Activated B cell treated with CpG ODN at 0.5 μM for 24 hours (primary cell): ENCODE data around the gene FBXO10. TPM values are rescaled to one million over a fixed set of nuclear protein-coding genes. Genes with fewer than 3 reads are reported as not detected.

Experiments used
- ATAC-seq: fragments of 200-7000 bp; cut with Tn5 transposase; one replicate; pipeline ENCODE4 v1.10.0; 2021; ENCODE audit warnings: low read depth, mild to moderate bottlenecking, moderate library complexity
- CTCF ChIA-PET: fragments of 350-600 bp; sonication (Branson Sonifier 250); formaldehyde crosslinking; loops from one replicate; lab custom pipeline; 2021; ENCODE audit warnings: antibody characterized with exemption; lab: Charles Lee
- POLR2A ChIA-PET: fragments of 350-600 bp; sonication (Branson Sonifier 250); formaldehyde crosslinking; loops from one replicate; lab custom pipeline; 2021; ENCODE audit warnings: antibody characterized with exemption; lab: Charles Lee
- DNase-seq: peaks from one replicate; pipeline ENCODE4 v3.0.0; 2022
- H3K27ac Mint-ChIP-seq: one replicate; pipeline ENCODE4 v1.8.0; 2020; ENCODE audit warnings: mixed read lengths
- H3K27me3 Mint-ChIP-seq: one replicate; pipeline ENCODE4 v1.8.0; 2021; ENCODE audit warnings: mixed read lengths
- H3K36me3 Mint-ChIP-seq: one replicate; pipeline ENCODE4 v1.8.0; 2021; ENCODE audit warnings: low read depth, mixed read lengths
- H3K4me1 Mint-ChIP-seq: one replicate; pipeline ENCODE4 v1.8.0; 2021; ENCODE audit warnings: mixed read lengths
- H3K4me3 Mint-ChIP-seq: one replicate; pipeline ENCODE4 v1.8.0; 2020; ENCODE audit warnings: mild to moderate bottlenecking, mixed read lengths
- H3K9me3 Mint-ChIP-seq: one replicate; pipeline ENCODE4 v1.8.0; 2020; ENCODE audit warnings: mixed read lengths
- CTCF ChIP-seq: fragments of 200-600 bp; IDR thresholded peaks from one replicate; pipeline ENCODE4 v1.8.0; 2022; ENCODE audit warnings: antibody characterized with exemption, mild to moderate bottlenecking
- intact Hi-C: fragments of 100-400 bp; cut with micrococcal nuclease; formaldehyde crosslinking; loops from one replicate; pipeline ENCODE4 v1.15.1; 2024
- total RNA-seq: library from RNA; stranded (reverse); gene quantifications from 2 replicates; pipeline ENCODE4 v1.2.3, GENCODE V29; 2022

The FBXO10 gene
- total RNA-seq, 1 donor from 2014 or later: 39.4 TPM

- CTCF ChIA-PET: no interaction called here
- Mint-ChIP-seq H3K4me1 (peaks cover 47% of the 10 kb centered on the region), H3K4me3 (no peak overlapping the region), H3K27ac (no peak overlapping the region), H3K27me3 (no peaks in the 10 kb centered on the region), H3K9me3 (peaks cover 10% of the 10 kb centered on the region), H3K36me3 (peaks cover 32% of the 10 kb centered on the region)
- ATAC-seq (no peak), DNase-seq (no peak)
- intact Hi-C loops: no loop called here
- TF ChIP-seq CTCF: no peak
- POLR2A ChIA-PET: interaction anchor here (1.2 kb wide), 1 partner anchor 9 kb away, joined by 4 read pairs; no protein-coding TSS in a partner anchor
Measured at GRCh38 chr9:37559125-37559524, 17.1 kb downstream of the FBXO10 start.

- no peak overlapping the region for H3K27ac Mint-ChIP-seq
- peaks cover 24% of the 10 kb centered on the region for H3K4me1 Mint-ChIP-seq
- no peak for TF ChIP-seq CTCF
- ATAC-seq (no peak), DNase-seq (no peak)
- H3K36me3 Mint-ChIP-seq: peaks cover 21% of the 10 kb centered on the region
- POLR2A ChIA-PET: no interaction called here
- H3K27me3 Mint-ChIP-seq: no peaks in the 10 kb centered on the region
- no peak overlapping the region for H3K4me3 Mint-ChIP-seq
- intact Hi-C loops: no loop called here
- no peaks in the 10 kb centered on the region for H3K9me3 Mint-ChIP-seq
- CTCF ChIA-PET: no interaction called here
Measured at GRCh38 chr9:37555786-37556185, 20.4 kb downstream of the FBXO10 start.

GRCh38 chr9:37554318-37554717 lies 21.9 kb downstream of the FBXO10 start:
- no peak for TF ChIP-seq CTCF
- ChIA-PET CTCF (no interaction called here), POLR2A (no interaction called here)
- no peak overlapping the region for H3K4me3 Mint-ChIP-seq
- DNase-seq (no peak), ATAC-seq (no peak)
- H3K9me3 Mint-ChIP-seq: no peaks in the 10 kb centered on the region
- H3K36me3 Mint-ChIP-seq: peaks cover 17% of the 10 kb centered on the region
- no peaks in the 10 kb centered on the region for H3K27me3 Mint-ChIP-seq
- intact Hi-C loops: no loop called here
- H3K4me1 Mint-ChIP-seq: peaks cover 17% of the 10 kb centered on the region
- no peak overlapping the region for H3K27ac Mint-ChIP-seq

- CTCF ChIA-PET: no interaction called here
Measured at GRCh38 chr9:37551888-37552287, 24.3 kb downstream of the FBXO10 start.

GRCh38 chr9:37551468-37551867 lies 24.7 kb downstream of the FBXO10 start:
- ChIA-PET CTCF (no interaction called here), POLR2A (interaction anchor here (0.5 kb wide), 2 partner anchors 33 to 969 kb away, joined by 4 to 7 read pairs; no protein-coding TSS in a partner anchor)
- Mint-ChIP-seq H3K4me1 (peaks cover 31% of the 10 kb centered on the region), H3K27me3 (no peaks in the 10 kb centered on the region), H3K36me3 (peaks cover 4% of the 10 kb centered on the region), H3K4me3 (no peak overlapping the region), H3K27ac (no peak overlapping the region), H3K9me3 (no peaks in the 10 kb centered on the region)
- ATAC-seq: no peak
- TF ChIP-seq CTCF: no peak
- no peak for DNase-seq
- intact Hi-C loops: no loop called here

More at GRCh38 chr9:37551888-37552287, 24.3 kb downstream of the FBXO10 start:
- Mint-ChIP-seq H3K4me1 (peaks cover 29% of the 10 kb centered on the region), H3K27me3 (no peaks in the 10 kb centered on the region), H3K9me3 (no peaks in the 10 kb centered on the region), H3K36me3 (peaks cover 7% of the 10 kb centered on the region), H3K27ac (no peak overlapping the region), H3K4me3 (no peak overlapping the region)
- intact Hi-C loops: no loop called here
- DNase-seq (no peak), ATAC-seq (no peak)
- POLR2A ChIA-PET: interaction anchor here (0.5 to 0.7 kb wide), 2 partner anchors 24 to 969 kb away, joined by 7 read pairs; no protein-coding TSS in a partner anchor
- no peak for TF ChIP-seq CTCF
